Measurements from ENCODE around the gene ARHGAP33. TPM values are rescaled to one million over a fixed set of nuclear protein-coding genes. Genes with fewer than 3 reads are reported as not detected.
"Not testable (repeated sequence)": the region's sequence is repeated elsewhere in the genome, so short reads cannot be mapped to it uniquely, and the experiment has no call there.

The ARHGAP33 gene
- total and polyA plus RNA-seq, 2 donors (not counting 1 experiment from before 2014, with no cell fraction given): 0.58 to 2.3 TPM

DNA sequence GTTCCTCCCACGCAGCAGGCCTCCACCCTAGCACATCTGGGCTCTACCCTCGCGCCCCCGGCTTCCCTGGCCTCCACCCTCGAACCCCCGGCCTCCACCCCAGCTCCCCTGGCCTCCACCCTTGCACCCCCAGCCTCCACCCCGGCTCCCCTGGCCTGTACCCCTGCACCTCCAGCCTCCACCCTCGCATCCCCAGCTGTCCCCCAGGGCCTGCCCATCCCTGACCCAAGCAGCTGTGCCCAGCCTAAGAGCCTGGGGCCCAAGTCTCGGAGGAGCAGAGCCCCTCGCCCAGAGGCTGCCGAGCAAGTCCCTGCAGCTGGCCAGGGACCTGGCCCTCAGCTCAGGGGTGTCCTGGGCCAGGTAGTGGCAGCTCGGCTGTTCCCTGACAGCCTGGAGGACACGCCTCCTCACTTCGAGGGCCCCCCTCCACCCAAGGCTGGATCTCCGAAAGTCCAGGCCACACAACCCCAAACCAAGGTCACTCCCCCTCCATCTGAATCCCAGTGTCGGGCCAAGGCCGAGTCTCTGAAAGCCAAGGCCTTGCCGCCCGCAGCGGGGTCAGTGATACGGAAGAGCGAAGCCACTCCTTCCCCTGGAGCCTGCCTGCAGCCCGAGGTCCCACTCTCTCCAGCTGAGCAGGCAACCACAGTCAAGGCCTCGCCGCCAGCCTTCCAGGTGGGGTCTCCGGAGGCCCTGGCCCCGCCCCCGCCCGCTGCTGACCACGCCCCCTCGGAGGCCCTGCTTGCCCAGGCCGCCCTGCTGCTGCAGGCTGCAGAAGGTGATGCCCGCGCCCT, 7.9 kb upstream of the ARHGAP33 start:
- no peaks in the 10 kb centered on the region for H3K9me3 ChIP-seq (ENCODE audit: control insufficient read depth, insufficient read depth, low read depth, low read length)
- no peaks in the 10 kb centered on the region for H3K79me2 ChIP-seq (ENCODE audit: control insufficient read depth, insufficient read depth, low read length)
- no peaks in the 10 kb centered on the region for H3K4me1 ChIP-seq (ENCODE audit: control insufficient read depth, extremely low read depth, insufficient read depth, low read length)
- H3K4me3 ChIP-seq (replicated peaks in 1 of 4; ENCODE audit: control extremely low read depth in 1 of 4, insufficient read depth in 1 of 4, low read depth in 3 of 4, low read length in 4 of 4): no peak overlapping the region
- H2AFZ ChIP-seq (ENCODE audit: low read length): no peak overlapping the region
- no peak for DNase-seq (ENCODE audit: low read depth in 2 of 2)
- H3K36me3 ChIP-seq (ENCODE audit: control insufficient read depth, insufficient read depth, low read length): peaks cover 11% of the 10 kb centered on the region
- H3K27ac ChIP-seq (ENCODE audit: insufficient read depth, low read length): no peak overlapping the region
- TF ChIP-seq, protein P1, sequence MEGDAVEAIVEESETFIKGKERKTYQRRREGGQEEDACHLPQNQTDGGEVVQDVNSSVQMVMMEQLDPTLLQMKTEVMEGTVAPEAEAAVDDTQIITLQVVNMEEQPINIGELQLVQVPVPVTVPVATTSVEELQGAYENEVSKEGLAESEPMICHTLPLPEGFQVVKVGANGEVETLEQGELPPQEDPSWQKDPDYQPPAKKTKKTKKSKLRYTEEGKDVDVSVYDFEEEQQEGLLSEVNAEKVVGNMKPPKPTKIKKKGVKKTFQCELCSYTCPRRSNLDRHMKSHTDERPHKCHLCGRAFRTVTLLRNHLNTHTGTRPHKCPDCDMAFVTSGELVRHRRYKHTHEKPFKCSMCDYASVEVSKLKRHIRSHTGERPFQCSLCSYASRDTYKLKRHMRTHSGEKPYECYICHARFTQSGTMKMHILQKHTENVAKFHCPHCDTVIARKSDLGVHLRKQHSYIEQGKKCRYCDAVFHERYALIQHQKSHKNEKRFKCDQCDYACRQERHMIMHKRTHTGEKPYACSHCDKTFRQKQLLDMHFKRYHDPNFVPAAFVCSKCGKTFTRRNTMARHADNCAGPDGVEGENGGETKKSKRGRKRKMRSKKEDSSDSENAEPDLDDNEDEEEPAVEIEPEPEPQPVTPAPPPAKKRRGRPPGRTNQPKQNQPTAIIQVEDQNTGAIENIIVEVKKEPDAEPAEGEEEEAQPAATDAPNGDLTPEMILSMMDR (conservative IDR thresholded peaks at IDR 0.05 in 1 of 2, IDR thresholded peaks at IDR 0.05 in 1 of 2; ENCODE audit: low read depth in 1 of 2, low read length in 2 of 2): no peak
- no peak for TF ChIP-seq EZH2 (IDR thresholded peaks at IDR 0.05; ENCODE audit: low read length, missing control alignments)
- no peak overlapping the region for H3K4me2 ChIP-seq (ENCODE audit: extremely low read depth, insufficient read depth, low read length)
- no peaks in the 10 kb centered on the region for H4K20me1 ChIP-seq (ENCODE audit: control insufficient read depth, extremely low read depth, insufficient read depth, low read length)
- no peaks in the 10 kb centered on the region for H3K27me3 ChIP-seq (ENCODE audit: control insufficient read depth, insufficient read depth, low read length)
- H3K9ac ChIP-seq (ENCODE audit: insufficient read depth, low read length): no peak overlapping the region

DNA sequence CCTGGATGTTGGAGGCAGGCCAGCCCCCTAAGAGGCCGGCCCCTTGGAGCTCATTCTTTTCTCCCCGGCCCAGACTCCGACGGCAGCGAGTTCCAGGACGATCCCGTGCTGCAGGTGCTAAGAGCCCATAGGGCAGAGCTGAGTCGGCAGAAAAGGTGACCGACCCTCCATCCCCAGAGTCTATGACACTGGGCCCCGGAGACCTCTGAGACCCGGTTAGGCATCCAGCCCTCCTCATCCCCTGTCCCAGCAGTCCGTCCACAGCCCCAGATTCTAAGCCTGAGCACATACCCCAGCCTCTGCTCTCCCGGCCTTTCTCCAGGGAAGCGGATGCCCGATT, 7.3 kb upstream of the ARHGAP33 start:
- no peak overlapping the region for H3K4me2 ChIP-seq (ENCODE audit: extremely low read depth, insufficient read depth, low read length)

DNA sequence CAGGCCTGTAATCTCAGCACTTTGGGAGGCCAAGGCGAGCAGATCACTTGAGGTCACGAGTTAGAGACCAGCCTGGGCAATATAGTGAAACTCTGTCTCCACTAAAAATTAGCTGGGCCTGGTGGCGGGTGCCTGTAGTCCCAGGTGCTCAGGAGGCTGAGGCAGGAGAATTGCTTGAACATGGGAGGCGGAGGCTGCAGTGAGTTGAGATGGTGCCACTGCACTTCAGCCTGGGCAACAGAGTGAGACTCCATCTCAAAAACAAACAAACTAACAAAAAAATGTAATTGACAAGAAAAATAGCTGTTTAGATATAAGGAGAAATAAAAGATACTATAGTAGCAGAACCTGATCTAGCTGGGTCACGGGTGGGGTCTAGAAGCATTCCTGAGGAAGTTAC, 3.0 kb upstream of the ARHGAP33 start:
- not testable (repeated sequence) for H2AFZ ChIP-seq (ENCODE audit: low read length); H3K79me2 ChIP-seq (ENCODE audit: control insufficient read depth, insufficient read depth, low read length); DNase-seq (ENCODE audit: low read depth in 2 of 2); H3K4me2 ChIP-seq (ENCODE audit: extremely low read depth, insufficient read depth, low read length); H4K20me1 ChIP-seq (ENCODE audit: control insufficient read depth, extremely low read depth, insufficient read depth, low read length); H3K9me3 ChIP-seq (ENCODE audit: control insufficient read depth, insufficient read depth, low read depth, low read length); H3K4me1 ChIP-seq (ENCODE audit: control insufficient read depth, extremely low read depth, insufficient read depth, low read length); H3K4me3 ChIP-seq (replicated peaks in 1 of 4; ENCODE audit: control extremely low read depth in 1 of 4, insufficient read depth in 1 of 4, low read depth in 3 of 4, low read length in 4 of 4); H3K27ac ChIP-seq (ENCODE audit: insufficient read depth, low read length); H3K27me3 ChIP-seq (ENCODE audit: control insufficient read depth, insufficient read depth, low read length); H3K36me3 ChIP-seq (ENCODE audit: control insufficient read depth, insufficient read depth, low read length); H3K9ac ChIP-seq (ENCODE audit: insufficient read depth, low read length)

More for the DNA sequence above, 7.3 kb upstream of the ARHGAP33 start:
- Histone ChIP-seq H3K4me3 (replicated peaks in 1 of 4; ENCODE audit: control extremely low read depth in 1 of 4, insufficient read depth in 1 of 4, low read depth in 3 of 4, low read length in 4 of 4) (no peak overlapping the region), H3K27ac (ENCODE audit: insufficient read depth, low read length) (no peak overlapping the region), H2AFZ (ENCODE audit: low read length) (no peak overlapping the region), H3K4me1 (ENCODE audit: control insufficient read depth, extremely low read depth, insufficient read depth, low read length) (no peaks in the 10 kb centered on the region), H3K9me3 (ENCODE audit: control insufficient read depth, insufficient read depth, low read depth, low read length) (no peaks in the 10 kb centered on the region), H3K79me2 (ENCODE audit: control insufficient read depth, insufficient read depth, low read length) (no peaks in the 10 kb centered on the region), H3K36me3 (ENCODE audit: control insufficient read depth, insufficient read depth, low read length) (peaks cover 11% of the 10 kb centered on the region), H4K20me1 (ENCODE audit: control insufficient read depth, extremely low read depth, insufficient read depth, low read length) (no peaks in the 10 kb centered on the region), H3K9ac (ENCODE audit: insufficient read depth, low read length) (no peak overlapping the region), H3K27me3 (ENCODE audit: control insufficient read depth, insufficient read depth, low read length) (no peaks in the 10 kb centered on the region)
- no peak for TF ChIP-seq EZH2 (IDR thresholded peaks at IDR 0.05; ENCODE audit: low read length, missing control alignments)
- TF ChIP-seq, protein P1 (conservative IDR thresholded peaks at IDR 0.05 in 1 of 2, IDR thresholded peaks at IDR 0.05 in 1 of 2; ENCODE audit: low read depth in 1 of 2, low read length in 2 of 2): no peak
- no peak for DNase-seq (ENCODE audit: low read depth in 2 of 2)
